ENCODE data around the gene TNRC18. TPM values are rescaled to one million over a fixed set of nuclear protein-coding genes. Genes with fewer than 3 reads are reported as not detected.

Gene TNRC18
- total RNA-seq, 2 donors from 2014 or later: 84.0 to 90.9 TPM

DNA sequence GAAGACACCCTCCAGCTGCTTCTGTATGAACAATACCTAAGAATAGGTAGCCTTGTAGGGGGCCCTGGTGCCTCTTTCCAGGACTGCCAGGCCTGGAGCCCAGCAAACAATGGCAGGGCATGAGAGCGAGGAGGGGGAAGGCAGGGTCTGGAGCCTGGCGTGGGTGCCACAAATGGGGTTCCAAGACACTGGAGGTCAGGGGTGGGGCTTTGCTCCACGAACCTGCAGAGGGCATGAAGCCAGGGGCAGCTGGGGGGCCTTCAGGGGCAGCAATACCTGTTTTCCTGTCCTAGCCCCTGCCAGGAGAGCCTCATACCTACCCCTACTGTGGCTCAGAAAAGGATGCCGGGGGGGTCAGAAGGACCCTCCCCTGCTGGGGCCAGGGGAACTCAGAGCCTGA, 79.3 kb downstream of the TNRC18 start:
- H3K9ac ChIP-seq (ENCODE audit: low read depth in 2 of 2, low read length in 2 of 2): no peak overlapping the region
- intact Hi-C loops (cut with DNase I): no loop called here
- H3K27me3 ChIP-seq: no peaks in the 10 kb centered on the region
- TF ChIP-seq, protein P1, sequence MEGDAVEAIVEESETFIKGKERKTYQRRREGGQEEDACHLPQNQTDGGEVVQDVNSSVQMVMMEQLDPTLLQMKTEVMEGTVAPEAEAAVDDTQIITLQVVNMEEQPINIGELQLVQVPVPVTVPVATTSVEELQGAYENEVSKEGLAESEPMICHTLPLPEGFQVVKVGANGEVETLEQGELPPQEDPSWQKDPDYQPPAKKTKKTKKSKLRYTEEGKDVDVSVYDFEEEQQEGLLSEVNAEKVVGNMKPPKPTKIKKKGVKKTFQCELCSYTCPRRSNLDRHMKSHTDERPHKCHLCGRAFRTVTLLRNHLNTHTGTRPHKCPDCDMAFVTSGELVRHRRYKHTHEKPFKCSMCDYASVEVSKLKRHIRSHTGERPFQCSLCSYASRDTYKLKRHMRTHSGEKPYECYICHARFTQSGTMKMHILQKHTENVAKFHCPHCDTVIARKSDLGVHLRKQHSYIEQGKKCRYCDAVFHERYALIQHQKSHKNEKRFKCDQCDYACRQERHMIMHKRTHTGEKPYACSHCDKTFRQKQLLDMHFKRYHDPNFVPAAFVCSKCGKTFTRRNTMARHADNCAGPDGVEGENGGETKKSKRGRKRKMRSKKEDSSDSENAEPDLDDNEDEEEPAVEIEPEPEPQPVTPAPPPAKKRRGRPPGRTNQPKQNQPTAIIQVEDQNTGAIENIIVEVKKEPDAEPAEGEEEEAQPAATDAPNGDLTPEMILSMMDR (IDR thresholded peaks at IDR 0.05): no peak
- H3K9me3 ChIP-seq: no peaks in the 10 kb centered on the region
- peaks cover 6% of the 10 kb centered on the region for H3K36me3 ChIP-seq
- H3K4me3 ChIP-seq: no peak overlapping the region
- H3K27ac ChIP-seq: no peak overlapping the region
- no peaks in the 10 kb centered on the region for H3K4me1 ChIP-seq
- DNase-seq: no peak

DNA sequence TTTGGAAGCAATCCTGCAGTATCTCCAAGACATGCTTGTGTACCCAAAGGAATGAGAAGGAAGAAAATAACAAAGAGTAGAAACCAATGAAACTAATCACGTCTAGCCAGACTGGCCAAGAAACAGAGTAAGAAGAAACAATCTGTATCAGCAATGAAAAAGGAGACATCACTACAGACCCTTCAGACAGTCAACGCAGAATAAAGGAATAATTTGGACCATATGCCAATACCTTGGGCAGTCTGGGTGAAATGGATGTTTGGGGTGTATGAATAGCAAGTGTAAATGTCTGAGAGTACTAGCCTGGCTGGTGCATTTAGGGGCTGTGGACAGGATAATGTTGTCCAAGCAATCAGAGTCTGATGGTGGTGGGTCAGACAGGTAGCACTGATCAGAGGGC, 79.8 kb downstream of the TNRC18 start:
- Histone ChIP-seq H3K9ac (ENCODE audit: low read depth in 2 of 2, low read length in 2 of 2) (no peak overlapping the region), H3K27me3 (no peaks in the 10 kb centered on the region), H3K4me3 (no peak overlapping the region), H3K27ac (no peak overlapping the region), H3K36me3 (peaks cover 6% of the 10 kb centered on the region), H3K4me1 (no peaks in the 10 kb centered on the region), H3K9me3 (no peaks in the 10 kb centered on the region)
- DNase-seq: no peak
- TF ChIP-seq, protein P1 (IDR thresholded peaks at IDR 0.05): no peak
- intact Hi-C loops (cut with DNase I): no loop called here

DNA sequence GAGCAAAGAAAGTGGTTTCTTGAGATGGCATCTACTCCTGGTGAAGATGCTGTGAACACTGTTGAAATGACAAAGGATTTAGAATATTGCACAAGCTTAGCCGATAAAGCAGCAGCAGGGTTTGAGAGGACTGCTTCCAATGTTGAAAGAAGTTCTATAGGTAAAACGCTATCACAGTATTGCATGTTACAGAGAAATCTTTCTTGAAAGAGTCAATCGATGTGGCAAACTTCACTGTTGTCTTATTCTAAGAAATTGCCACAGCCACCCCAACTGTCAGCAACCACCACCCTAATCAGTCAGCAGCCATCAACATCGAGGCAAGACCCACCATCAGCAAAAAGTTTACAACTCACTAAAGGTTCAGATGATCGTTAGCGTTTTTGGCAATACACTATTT, 81.0 kb downstream of the TNRC18 start:
- Histone ChIP-seq H3K27me3 (no peaks in the 10 kb centered on the region), H3K4me3 (no peak overlapping the region), H3K27ac (no peak overlapping the region), H3K4me1 (no peaks in the 10 kb centered on the region), H3K36me3 (peaks cover 6% of the 10 kb centered on the region), H3K9me3 (no peaks in the 10 kb centered on the region), H3K9ac (ENCODE audit: low read depth in 2 of 2, low read length in 2 of 2) (no peak overlapping the region)
- no peak for DNase-seq
- intact Hi-C loops (cut with DNase I): no loop called here
- TF ChIP-seq, protein P1 (IDR thresholded peaks at IDR 0.05): no peak

DNA sequence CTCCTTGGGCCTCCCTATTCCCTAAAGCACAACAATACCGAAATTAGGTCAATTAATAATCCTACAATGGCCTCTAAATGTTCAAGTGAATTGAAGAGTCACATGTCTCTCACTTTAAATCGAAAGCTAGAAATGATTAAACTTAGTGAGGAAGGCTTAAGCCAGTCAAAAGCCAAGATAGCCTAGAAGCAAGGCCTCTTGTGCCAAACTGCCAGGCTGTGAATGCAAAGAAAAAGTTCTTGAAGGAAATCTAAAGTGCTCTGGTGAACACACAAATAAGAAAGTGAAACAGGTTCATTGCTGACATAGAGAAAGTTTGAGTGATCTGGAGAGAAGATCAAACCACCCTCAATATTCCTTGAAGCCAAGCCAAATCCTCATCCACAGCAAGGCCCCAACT, 83.7 kb downstream of the TNRC18 start:
- no peak overlapping the region for H3K9ac ChIP-seq (ENCODE audit: low read depth in 2 of 2, low read length in 2 of 2)
- TF ChIP-seq, protein P1 (IDR thresholded peaks at IDR 0.05): no peak

DNA sequence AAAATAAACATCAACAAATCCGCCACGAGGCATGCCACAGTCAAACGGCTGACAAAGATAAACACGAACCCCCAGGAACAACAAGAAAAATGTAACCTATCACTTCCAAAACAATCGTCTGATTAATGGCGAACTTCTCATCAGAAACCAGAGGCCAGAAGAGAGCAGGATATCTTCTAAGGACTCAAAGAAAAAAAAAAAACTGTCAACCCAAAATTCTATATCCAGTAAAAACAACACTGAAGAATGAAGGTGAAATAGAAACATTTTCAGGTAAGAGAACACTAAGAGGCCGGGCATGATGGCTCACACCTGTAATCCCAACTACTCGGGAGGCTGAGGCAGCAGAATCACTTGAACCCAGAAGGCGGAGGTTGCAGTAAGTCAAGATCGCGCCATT, 86.6 kb downstream of the TNRC18 start:
- Histone ChIP-seq H3K36me3 (peaks cover 6% of the 10 kb centered on the region), H3K4me3 (no peak overlapping the region), H3K27ac (no peak overlapping the region), H3K27me3 (no peaks in the 10 kb centered on the region), H3K9ac (ENCODE audit: low read depth in 2 of 2, low read length in 2 of 2) (no peak overlapping the region), H3K4me1 (peaks cover 4% of the 10 kb centered on the region), H3K9me3 (no peaks in the 10 kb centered on the region)
- no peak for DNase-seq
- intact Hi-C loops (cut with DNase I): no loop called here
- TF ChIP-seq, protein P1 (IDR thresholded peaks at IDR 0.05): no peak

More for the DNA sequence above, 83.7 kb downstream of the TNRC18 start:
- no peaks in the 10 kb centered on the region for H3K4me1 ChIP-seq
- intact Hi-C loops (cut with DNase I): no loop called here
- H3K36me3 ChIP-seq: peaks cover 2% of the 10 kb centered on the region
- H3K9me3 ChIP-seq: no peaks in the 10 kb centered on the region
- H3K27me3 ChIP-seq: no peaks in the 10 kb centered on the region
- no peak overlapping the region for H3K4me3 ChIP-seq
- H3K27ac ChIP-seq: no peak overlapping the region
- no peak for DNase-seq

DNA sequence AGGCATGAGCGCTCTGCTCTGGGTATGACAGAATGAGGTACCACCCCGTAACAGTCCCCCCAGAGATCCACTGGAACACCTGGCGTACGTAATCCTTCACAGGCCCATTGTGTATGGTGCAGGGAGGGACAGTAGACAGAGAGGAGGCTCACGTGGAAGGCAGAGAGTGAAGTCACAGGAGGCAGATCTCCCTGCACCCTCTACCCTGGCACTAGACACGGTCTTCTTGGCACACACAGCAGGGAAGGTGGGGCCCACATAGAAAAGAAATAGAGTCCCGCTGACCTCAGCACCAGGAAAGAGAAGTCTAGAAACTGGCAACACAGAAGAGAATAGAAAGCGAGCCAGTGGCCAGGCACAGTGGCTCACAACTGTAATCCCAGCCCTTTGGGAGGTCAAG, 89.0 kb downstream of the TNRC18 start:
- H3K4me1 ChIP-seq: peaks cover 4% of the 10 kb centered on the region
- DNase-seq: no peak
- intact Hi-C loops (cut with DNase I): no loop called here
- peaks cover 13% of the 10 kb centered on the region for H3K36me3 ChIP-seq
- H3K9me3 ChIP-seq: no peaks in the 10 kb centered on the region
- H3K27ac ChIP-seq: no peak overlapping the region
- H3K27me3 ChIP-seq: no peaks in the 10 kb centered on the region
- no peak overlapping the region for H3K4me3 ChIP-seq
- TF ChIP-seq, protein P1 (IDR thresholded peaks at IDR 0.05): no peak
- H3K9ac ChIP-seq (ENCODE audit: low read depth in 2 of 2, low read length in 2 of 2): no peak overlapping the region
